ENCODE results near the gene ERN1. TPM values are rescaled to one million over a fixed set of nuclear protein-coding genes. Genes with fewer than 3 reads are reported as not detected.
"Not testable (repeated sequence)": the region's sequence is repeated elsewhere in the genome, so short reads cannot be mapped to it uniquely, and the experiment has no call there.

Gene ERN1
- total and polyA plus RNA-seq, 5 donors: 3.3 to 11.4 (median 9.2) TPM

DNA sequence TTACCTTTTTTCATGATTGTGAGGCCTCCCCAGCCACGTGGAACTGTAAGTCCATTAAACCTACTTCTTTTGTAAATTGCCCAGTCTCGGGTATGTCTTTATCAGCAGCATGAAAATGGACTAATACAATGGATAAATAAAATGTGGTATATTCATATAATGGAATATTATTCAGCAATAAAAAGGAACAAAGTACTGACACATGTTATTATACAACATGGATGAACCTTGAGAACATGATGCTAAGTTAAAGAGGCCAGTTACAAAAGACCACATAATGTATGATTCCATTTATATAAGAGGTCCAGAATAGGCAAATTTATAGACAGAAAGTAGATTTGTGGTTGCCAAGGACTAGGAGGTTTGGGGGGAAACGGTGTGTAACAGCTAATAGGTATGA, 5.3 kb downstream of the ERN1 start:
- Histone ChIP-seq H3K4me1 (ENCODE audit: control insufficient read depth, insufficient read depth, low read length) (peaks cover 3% of the 10 kb centered on the region), H3K27ac (ENCODE audit: low read length) (no peak overlapping the region), H3K9me3 (ENCODE audit: control insufficient read depth, low read length) (no peaks in the 10 kb centered on the region), H3K4me3 (ENCODE audit: low read length) (no peak overlapping the region), H3K27me3 (ENCODE audit: control insufficient read depth, insufficient read depth) (no peaks in the 10 kb centered on the region)
- DNase-seq: no peak
- intact Hi-C loops (cut with DNase I): no loop called here
- no peak for ATAC-seq
- 95% methylated on average over 3 of the region's 3 CpGs for WGBS

- 91% methylated on average over 4 of the region's 4 CpGs for WGBS
- Histone ChIP-seq H3K4me3 (ENCODE audit: low read length) (no peak overlapping the region), H3K27ac (ENCODE audit: low read length) (no peak overlapping the region), H3K4me1 (ENCODE audit: control insufficient read depth, insufficient read depth, low read length) (peaks cover 6% of the 10 kb centered on the region), H3K27me3 (ENCODE audit: control insufficient read depth, insufficient read depth) (no peaks in the 10 kb centered on the region), H3K9me3 (ENCODE audit: control insufficient read depth, low read length) (no peaks in the 10 kb centered on the region)
- ATAC-seq: no peak
- DNase-seq: no peak
- intact Hi-C loops (cut with DNase I): no loop called here
Measured at GRCh38 chr17:64123114-64123513, 6.8 kb downstream of the ERN1 start.

DNA sequence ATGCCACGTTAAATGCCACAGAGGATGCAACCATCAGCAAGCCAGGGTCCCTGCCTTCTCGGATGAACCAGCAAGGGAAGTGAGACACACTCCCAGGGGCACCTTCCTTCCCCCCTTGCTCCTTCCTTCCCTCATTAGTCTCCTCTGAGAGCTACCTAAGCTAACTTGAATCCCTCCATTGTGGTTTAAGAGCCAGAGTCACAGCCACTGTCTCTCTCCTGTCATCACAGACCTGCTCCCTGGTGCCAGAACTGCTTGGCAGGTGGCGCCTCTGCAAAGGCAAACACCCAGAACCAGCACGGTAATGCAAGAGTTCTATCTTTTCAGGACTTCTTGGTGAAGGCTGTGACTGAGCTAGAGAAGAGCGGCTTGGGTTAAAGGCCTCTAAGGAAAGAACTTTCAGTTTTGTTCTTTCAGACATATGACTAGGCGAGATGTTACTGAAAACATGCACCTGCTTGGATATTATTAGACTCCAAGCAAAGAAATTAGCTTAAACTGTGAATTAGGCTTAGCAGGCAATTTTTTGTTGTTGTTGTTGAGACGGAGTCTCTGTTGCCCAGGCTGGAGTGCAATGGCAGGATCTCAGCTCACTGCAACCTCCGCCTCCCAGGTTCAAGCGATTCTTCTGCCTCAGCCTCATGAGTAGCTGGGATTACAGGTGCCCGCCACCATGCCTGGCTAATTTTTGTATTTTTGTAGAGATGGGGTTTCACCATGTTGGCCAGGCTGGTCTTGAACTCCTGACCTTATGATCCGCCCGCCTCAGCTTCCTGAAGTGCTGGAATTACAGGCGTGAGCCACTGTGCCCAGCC, 8.8 kb downstream of the ERN1 start:
- intact Hi-C loops (cut with DNase I); DNase-seq; H3K27ac ChIP-seq (ENCODE audit: low read length); H3K9me3 ChIP-seq (ENCODE audit: control insufficient read depth, low read length); H3K4me1 ChIP-seq (ENCODE audit: control insufficient read depth, insufficient read depth, low read length); H3K27me3 ChIP-seq (ENCODE audit: control insufficient read depth, insufficient read depth); ATAC-seq; H3K4me3 ChIP-seq (ENCODE audit: low read length): not testable (repeated sequence)
- 91% methylated on average over 13 of the region's 13 CpGs for WGBS

DNA sequence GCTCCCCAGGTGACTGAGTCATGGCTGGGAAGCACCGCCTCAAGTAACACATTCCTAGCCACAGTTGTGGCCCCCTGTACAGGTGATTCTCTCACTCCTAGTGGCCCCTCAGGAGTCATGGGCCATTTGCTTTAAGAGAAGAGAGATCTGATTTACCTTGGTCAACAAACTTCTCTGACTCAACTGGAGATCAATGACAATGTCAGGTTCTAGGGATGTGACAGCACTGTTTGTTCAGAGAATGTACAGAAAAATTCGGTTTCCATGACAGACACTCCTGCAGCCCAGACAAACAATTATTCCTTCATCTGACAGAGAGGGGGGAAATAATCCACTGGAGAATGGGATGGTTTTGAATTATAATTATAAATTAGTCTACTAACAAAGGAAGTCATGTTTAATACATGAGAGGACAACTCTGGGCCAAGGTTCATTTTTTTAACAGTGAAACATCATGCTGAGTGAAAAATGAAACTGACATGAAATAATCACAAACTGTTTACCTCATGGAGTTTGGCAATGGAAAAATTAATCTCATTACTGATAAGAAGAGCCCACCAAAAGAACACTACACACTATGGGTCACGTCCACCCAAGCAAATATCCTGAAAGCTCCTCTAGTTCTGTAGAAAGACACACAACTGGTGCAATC, 9.7 kb downstream of the ERN1 start:
- intact Hi-C loops (cut with DNase I): no loop called here
- no peak for DNase-seq
- WGBS: 74% methylated on average over 3 of the region's 3 CpGs
- Histone ChIP-seq H3K4me1 (ENCODE audit: control insufficient read depth, insufficient read depth, low read length) (peaks cover 9% of the 10 kb centered on the region), H3K27me3 (ENCODE audit: control insufficient read depth, insufficient read depth) (no peaks in the 10 kb centered on the region), H3K9me3 (ENCODE audit: control insufficient read depth, low read length) (no peaks in the 10 kb centered on the region), H3K27ac (ENCODE audit: low read length) (peak overlapping the region; percentile 4), H3K4me3 (ENCODE audit: low read length) (no peak overlapping the region)
- ATAC-seq: no peak

DNA sequence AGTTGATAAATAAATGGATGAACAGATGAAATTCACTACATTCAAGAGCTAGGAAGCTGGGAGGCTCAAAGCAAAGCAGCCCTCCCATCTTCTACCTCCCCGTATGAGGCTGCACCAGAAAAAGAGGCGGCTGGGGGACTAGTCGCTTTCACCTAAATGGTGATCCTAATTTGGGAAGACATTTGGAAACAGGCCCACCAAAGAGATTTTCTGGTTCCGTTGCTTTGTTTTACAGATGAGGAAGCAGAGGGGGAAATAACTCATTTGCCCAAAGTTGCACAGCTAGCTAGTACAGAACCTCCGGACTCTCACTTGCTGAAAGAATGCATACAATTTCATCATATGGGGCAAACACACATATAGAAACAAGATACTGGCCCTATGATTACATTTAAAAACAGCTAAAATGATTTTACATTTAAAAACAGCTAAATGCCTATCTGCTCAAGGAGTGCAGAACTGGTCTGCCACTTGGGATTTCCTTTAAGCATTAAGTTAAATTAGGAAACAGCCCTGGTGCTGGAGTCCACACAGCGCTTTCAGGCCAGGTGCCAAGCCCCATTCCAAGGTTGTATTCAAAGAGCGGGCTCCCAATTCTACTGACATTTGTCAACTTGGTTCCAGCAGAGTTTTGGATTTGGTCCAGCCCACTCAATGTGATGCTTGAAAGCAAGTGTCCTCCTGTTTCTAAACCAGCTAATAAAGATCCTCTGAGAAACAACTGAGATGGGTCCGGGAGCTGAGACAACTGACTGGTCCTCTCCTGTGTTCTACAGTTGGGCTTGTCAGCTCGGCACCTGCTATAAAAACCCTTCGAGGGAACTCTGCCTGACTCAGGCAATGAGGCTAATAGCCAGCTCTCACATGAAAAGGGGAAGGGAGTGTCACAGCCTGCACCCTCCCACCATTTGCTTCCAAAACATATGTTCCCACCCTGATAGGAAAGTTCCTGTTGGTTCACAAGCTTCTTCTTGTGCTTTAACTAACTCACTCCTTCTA, 11.7 kb downstream of the ERN1 start:
- 34% methylated on average over 10 of the region's 10 CpGs for WGBS
- intact Hi-C loops (cut with DNase I): no loop called here
- DNase-seq (peak; percentile 53 to 74 (median 70)), ATAC-seq (peak; percentile 80 to 90)
- no peaks in the 10 kb centered on the region for H3K27me3 ChIP-seq (ENCODE audit: control insufficient read depth, insufficient read depth)
- no peak overlapping the region for H3K4me3 ChIP-seq (ENCODE audit: low read length)
- peak overlapping the region; percentile 38 for H3K27ac ChIP-seq (ENCODE audit: low read length)
- H3K9me3 ChIP-seq (ENCODE audit: control insufficient read depth, low read length): no peaks in the 10 kb centered on the region
- peaks cover 9% of the 10 kb centered on the region for H3K4me1 ChIP-seq (ENCODE audit: control insufficient read depth, insufficient read depth, low read length)

- no peaks in the 10 kb centered on the region for H3K9me3 ChIP-seq (ENCODE audit: control insufficient read depth, low read length)
- peak in 1 of 2 donors; percentile 55 for ATAC-seq
- 70% methylated on average over 7 of the region's 7 CpGs for WGBS
- H3K27ac ChIP-seq (ENCODE audit: low read length): no peak overlapping the region
- intact Hi-C loops (cut with DNase I): no loop called here
- H3K27me3 ChIP-seq (ENCODE audit: control insufficient read depth, insufficient read depth): no peaks in the 10 kb centered on the region
- no peak overlapping the region for H3K4me3 ChIP-seq (ENCODE audit: low read length)
- DNase-seq: no peak
- peaks cover 8% of the 10 kb centered on the region for H3K4me1 ChIP-seq (ENCODE audit: control insufficient read depth, insufficient read depth, low read length)
Measured at GRCh38 chr17:64115822-64116534, 14.0 kb downstream of the ERN1 start.

GRCh38 chr17:64115043-64115698, 14.8 kb downstream of the ERN1 start:
- intact Hi-C loops (cut with DNase I): no loop called here

GRCh38 chr17:64113006-64113405, 16.9 kb downstream of the ERN1 start:
- Histone ChIP-seq H3K27ac (ENCODE audit: low read length) (no peak overlapping the region), H3K27me3 (ENCODE audit: control insufficient read depth, insufficient read depth) (no peaks in the 10 kb centered on the region), H3K4me1 (ENCODE audit: control insufficient read depth, insufficient read depth, low read length) (peaks cover 4% of the 10 kb centered on the region), H3K9me3 (ENCODE audit: control insufficient read depth, low read length) (no peaks in the 10 kb centered on the region), H3K4me3 (ENCODE audit: low read length) (no peak overlapping the region)
- ATAC-seq (no peak), DNase-seq (no peak)
- intact Hi-C loops (cut with DNase I): no loop called here
- WGBS: 92% methylated on average over 2 of the region's 2 CpGs

More at GRCh38 chr17:64115043-64115698, 14.8 kb downstream of the ERN1 start:
- ATAC-seq (peak; percentile 64 to 67), DNase-seq (peak in 1 of 3 donors; percentile 54)
- peaks cover 7% of the 10 kb centered on the region for H3K4me1 ChIP-seq (ENCODE audit: control insufficient read depth, insufficient read depth, low read length)
- H3K27ac ChIP-seq (ENCODE audit: low read length): no peak overlapping the region
- WGBS: 80% methylated on average over 8 of the region's 8 CpGs
- H3K9me3 ChIP-seq (ENCODE audit: control insufficient read depth, low read length): no peaks in the 10 kb centered on the region
- H3K4me3 ChIP-seq (ENCODE audit: low read length): no peak overlapping the region
- H3K27me3 ChIP-seq (ENCODE audit: control insufficient read depth, insufficient read depth): no peaks in the 10 kb centered on the region

- Histone ChIP-seq H3K27ac (ENCODE audit: low read length) (no peak overlapping the region), H3K4me3 (ENCODE audit: low read length) (no peak overlapping the region), H3K27me3 (ENCODE audit: control insufficient read depth, insufficient read depth) (no peaks in the 10 kb centered on the region), H3K9me3 (ENCODE audit: control insufficient read depth, low read length) (no peaks in the 10 kb centered on the region), H3K4me1 (ENCODE audit: control insufficient read depth, insufficient read depth, low read length) (no peaks in the 10 kb centered on the region)
- DNase-seq: no peak
- intact Hi-C loops (cut with DNase I): no loop called here
- ATAC-seq: no peak
- 83% methylated on average over 4 of the region's 4 CpGs for WGBS
Measured at GRCh38 chr17:64111831-64112230, 18.1 kb downstream of the ERN1 start.
